ENCODE data around the gene SENP1. TPM values are rescaled to one million over a fixed set of nuclear protein-coding genes. Genes with fewer than 3 reads are reported as not detected.

Gene SENP1
- total RNA-seq, 1 donor from 2014 or later = 48.6 TPM

DNA sequence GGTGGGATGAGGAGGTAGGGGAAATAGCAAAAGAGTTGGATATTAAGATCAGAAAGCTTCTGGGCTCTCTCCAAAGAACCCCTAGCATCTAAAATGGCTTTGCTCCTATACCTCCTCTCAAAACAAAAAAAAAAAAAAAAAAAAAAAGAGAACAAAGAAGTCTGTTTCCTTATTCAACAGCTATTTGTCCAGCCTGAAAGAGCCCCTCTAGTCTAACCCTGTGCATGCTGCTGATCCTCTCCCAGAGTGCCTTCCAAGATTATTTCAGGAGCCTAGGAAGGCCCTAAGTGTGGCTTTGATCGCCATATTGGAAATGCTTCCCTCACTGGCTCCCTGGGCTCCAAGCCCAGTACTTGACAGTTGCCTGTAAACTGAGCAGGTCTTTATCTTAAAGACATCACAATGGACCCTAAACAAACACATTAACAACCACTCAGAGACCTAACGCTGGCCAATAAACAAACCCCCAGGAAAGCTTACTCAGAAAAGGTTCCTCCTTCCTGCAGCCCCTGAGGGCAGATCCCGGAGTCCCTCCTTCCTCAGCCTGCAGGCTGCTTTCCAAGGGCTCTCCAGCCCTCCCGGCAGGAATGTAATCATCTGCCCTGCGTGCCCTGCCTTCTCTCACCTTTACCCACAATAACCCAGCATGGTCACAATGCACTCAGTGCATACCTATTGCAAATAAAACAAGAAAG is 84.2 kb downstream of the SENP1 start:
- intact Hi-C loops (cut with micrococcal nuclease) = no loop called here

DNA sequence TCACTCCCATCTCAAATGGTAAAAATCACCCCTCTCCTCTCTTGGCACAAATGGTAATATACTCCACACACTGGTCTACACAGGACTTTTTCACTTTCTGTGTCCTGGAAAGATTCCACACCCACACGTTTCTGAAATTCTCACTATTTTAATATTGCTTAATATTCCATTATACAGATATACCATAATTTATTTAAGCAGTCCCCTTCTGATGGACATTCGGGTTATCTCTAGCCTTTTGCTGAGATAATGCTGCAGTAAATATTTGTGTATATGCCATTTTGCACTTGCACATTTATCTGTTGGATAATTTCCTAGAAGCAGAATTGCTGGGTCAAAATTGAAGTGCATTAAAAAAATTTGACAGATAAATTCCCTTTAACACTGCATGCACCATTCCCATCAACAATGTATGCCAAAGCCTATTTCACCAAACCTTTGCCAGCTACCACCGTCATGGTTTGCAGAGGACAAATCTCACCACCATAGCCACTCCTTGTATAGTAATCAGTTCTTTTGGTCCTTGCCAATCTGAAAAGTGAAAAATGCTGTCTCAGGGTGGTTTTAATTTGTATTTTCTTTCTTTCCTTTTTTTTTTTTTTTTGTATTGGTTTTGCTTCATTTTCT is 86.1 kb downstream of the SENP1 start:
- intact Hi-C loops (cut with micrococcal nuclease) = no loop called here

DNA sequence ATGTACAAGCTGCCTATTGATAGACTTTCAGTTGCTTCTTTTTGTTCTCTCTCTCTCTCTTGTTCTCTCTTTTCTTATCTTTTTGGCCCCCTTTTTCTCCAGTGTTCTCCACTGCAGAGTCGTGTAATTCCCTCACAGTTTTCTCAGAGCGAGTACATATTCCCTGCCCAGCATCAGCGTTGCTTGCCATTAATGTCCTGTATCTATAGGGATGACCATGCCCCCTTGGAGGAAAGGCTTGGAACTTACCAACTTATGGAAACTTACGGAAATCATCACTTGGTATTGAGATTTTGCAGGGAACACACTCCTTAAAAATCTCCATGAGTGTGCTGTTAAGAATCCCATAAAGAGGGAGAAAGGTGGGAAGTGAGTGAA is 87.3 kb downstream of the SENP1 start:
- intact Hi-C loops (cut with micrococcal nuclease) = no loop called here

- intact Hi-C loops (cut with micrococcal nuclease) = no loop called here
Observed at GRCh38 chr12:48017921-48018617, 87.8 kb downstream of the SENP1 start.

DNA sequence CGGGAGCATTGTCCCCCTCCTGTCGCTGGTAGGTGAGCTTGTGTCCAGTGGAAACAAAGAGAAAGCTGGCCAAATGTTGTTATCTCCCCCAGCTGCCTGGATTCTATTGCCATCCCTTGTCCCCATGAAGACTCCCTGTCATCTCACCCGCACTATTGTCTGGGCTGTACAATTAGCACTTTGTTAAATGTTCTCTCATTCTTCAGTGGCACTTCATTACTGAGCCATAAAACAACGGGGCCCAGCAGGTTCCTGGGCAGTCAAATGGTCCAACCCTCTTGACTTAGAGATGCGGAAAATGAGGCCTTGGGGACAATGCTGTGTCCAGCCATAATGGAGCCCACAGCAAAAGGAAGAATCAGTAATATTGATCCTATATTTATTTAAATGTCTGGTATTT is 88.4 kb downstream of the SENP1 start:
- intact Hi-C loops (cut with micrococcal nuclease) = no loop called here

GRCh38 chr12:48016373-48017020 is 89.4 kb downstream of the SENP1 start:
- intact Hi-C loops (cut with micrococcal nuclease) = no loop called here

DNA sequence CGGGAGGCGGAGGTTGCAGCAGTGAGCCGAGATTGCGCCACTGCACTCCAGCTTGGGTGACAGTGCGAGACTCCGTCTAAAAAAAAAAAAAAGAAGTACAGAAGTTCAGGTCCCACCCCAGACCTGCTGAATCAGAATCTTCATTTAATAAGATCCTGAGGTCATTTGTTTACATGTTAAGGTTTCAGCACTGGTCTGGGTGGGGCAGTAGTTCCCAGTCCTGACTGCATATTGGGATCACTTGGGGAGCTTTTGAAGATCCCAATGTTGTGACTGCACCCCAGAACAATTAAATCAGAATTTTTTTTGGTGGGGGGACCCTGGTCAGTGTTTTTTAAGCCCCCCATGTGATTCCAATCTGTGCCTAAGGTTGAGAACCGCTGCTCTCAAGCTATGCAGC is 89.9 kb downstream of the SENP1 start:
- intact Hi-C loops (cut with micrococcal nuclease) = no loop called here

GRCh38 chr12:48015129-48015528 is 90.8 kb downstream of the SENP1 start:
- intact Hi-C loops (cut with micrococcal nuclease) = no loop called here

DNA sequence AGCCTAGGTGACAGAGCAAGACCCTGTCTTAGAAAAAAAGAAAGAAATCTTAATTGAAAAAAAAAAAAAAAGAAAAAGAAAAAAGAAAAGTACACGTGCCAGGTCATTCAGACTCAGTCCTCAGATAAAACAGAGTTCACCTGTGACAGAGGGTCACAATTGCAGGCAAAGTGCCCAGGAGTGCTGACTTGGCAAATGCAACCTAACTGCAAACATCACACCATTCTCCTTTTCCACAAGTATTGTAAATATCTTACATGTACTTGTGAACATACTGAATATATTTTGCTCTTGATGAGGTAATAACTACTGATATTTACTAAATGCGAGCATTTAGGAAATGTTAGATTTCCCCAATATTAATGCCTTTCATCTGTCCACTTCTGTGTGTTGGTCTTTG is 92.6 kb downstream of the SENP1 start:
- intact Hi-C loops (cut with micrococcal nuclease) = no loop called here

GRCh38 chr12:48012070-48012469 is 93.8 kb downstream of the SENP1 start:
- intact Hi-C loops (cut with micrococcal nuclease) = no loop called here

- intact Hi-C loops (cut with micrococcal nuclease) = no loop called here
Observed at GRCh38 chr12:48010366-48010970, 95.4 kb downstream of the SENP1 start.

GRCh38 chr12:48009471-48009870 is 96.4 kb downstream of the SENP1 start:
- intact Hi-C loops (cut with micrococcal nuclease) = no loop called here

DNA sequence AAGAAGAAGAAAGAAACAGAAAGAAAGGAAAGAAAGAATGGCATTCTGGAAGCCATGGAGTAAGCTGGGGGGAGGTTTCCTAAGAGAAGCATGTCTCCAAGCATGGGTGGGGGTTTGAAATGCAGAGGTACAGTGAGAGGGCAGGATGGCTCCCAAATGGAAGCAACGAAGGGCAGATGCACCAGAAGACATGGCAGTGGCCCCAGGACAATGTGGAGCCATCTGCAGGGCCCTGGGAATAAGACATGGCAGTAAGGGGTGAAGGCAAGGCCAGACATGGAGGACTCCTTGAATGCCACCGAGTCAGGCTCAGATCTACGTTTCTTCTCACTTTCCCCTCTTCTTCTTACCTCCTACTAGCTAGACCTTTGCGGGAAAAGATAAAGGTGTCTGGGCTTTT is 96.9 kb downstream of the SENP1 start:
- intact Hi-C loops (cut with micrococcal nuclease) = no loop called here

DNA sequence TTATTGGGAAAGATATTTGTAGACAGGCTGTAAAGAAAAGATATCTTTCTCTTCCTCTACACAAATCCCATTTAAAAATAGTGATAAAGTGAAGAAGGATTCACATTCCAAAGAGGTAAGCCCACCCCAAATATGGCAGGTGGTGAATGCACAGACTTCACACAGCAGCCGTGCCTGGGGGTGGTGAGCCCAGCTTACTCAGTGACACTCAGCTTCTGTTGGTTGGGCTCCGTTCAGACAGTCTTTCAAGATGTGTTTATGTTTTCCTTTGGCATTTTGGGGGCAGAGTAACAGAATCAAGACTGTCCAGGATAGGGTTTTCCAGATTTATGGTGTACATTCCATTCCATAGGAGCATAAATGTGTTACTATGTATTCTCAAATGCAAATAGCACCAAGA is 97.5 kb downstream of the SENP1 start:
- intact Hi-C loops (cut with micrococcal nuclease) = no loop called here

DNA sequence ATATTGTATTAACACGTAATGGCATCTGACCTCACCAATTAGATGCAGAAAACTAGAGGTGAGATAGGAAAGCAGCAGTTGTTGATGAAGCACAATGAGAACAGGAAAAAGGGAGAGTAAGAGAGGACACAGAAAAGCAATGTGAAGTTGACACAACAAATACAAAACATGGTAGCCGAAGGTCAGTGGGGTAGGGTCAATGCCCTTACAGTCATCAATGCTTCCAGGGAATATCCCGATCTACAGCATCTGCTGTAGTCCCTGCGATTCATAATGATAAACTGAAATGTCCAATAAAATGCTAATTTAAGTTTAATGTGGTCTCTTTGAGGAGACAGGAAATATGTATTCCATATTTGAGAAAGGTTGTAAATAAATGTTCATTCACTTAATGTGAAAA is 98.7 kb downstream of the SENP1 start:
- intact Hi-C loops (cut with micrococcal nuclease) = no loop called here

DNA sequence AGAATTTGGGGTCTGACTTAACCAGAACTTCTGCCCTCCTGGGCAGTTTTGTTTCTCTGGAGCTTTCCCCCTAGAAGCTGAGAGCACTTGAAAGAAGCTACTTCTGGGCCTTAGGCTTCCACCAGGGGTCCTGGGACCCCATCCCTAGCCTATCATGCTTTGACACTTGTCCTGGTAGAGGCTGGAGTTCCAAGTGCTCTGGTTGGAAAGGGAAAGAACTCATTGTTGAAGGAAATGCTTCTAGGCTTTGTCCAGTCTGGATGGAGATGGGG is 100.2 kb downstream of the SENP1 start:
- intact Hi-C loops (cut with micrococcal nuclease) = no loop called here

DNA sequence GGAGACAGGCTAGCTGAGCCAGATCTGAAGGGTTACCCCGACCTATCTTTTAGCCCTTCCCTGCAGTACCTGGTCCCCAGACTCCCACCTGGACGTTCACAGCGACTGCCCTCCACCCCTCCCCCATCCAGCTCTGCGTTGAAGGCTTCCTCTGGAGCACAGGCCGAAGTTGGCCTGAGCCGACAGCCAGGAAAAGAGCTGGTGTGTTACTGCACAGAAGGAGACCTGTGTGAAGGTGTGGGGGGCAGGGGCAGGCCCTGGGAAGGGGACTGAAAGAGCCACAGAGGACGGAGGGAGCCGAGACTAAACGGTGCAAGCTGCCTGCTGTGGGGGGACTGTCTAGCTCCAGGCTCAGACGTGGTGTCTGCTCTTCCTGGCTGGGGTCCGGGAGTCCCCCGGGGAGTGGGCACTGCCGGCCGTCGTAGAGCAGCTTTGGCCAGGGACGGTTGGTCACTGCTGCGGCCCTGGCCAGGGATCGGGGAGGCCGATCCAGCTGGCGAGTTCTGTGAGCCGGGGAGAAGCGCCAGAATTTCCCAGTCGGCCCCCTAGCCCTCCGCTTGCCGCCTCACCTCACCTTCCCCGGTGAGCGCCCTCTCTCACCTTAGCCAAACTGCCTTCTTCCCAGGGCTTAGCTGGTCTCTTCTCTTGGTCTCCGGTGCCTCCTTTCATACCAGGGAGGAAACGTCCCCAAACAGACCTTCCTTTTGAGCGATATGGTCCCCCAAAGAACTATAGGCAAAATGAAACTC is 100.7 kb downstream of the SENP1 start:
- intact Hi-C loops (cut with micrococcal nuclease) = no loop called here

DNA sequence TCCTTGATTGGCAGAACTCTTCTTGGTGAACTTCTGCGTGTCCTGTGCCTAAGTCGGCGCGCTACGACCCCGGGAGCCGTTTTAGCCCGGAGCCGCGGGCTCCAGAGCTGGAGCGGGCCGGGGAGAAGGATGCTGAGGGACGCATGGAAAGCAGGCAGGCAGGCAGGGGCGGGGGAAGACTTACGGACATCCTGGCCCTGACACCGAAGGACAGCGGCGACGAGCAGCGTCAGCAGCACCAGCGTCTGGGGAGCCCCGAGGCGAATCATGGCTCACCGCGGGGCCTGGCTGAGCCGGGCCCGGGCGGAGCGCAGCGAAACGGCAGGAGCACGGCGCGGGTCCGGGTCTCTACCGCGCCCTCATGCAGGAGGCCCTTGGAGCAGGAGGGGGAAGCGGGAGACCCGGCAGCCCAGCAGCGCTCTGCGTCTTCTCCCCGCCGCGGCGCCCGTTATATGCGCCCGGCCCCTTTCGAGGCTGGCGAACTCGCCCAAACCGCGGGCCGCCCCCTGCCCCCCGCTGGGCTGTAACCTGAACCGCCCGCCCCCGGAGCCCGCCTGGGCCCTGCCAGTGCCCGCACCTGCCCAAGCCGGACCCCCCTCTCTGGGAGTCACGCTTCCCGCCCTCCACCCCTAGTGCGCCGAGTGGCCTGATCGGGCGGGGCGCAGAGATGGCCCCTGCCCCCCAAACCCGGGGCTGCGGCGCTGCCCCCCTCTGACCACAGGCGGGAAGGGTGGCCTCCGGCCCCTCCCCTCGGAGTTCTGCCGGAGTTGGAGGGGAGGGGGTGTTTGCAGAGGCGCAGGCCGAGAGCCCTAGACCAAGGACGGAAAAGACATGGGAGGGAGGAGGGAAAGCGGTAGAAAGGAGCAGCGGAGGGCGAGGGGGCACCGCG is 101.6 kb downstream of the SENP1 start, which contains the start of gene COL2A1:
TSS of gene COL2A1 (minus strand) at position 424 of the 889 bp plus-strand sequence. CDS start at position 269, 155 bp downstream.
- intact Hi-C loops (cut with micrococcal nuclease) = loop anchor here (5.0 kb wide), 4 partner anchors 103 to 973 kb away; partner anchors contain the start of genes SENP1 and WNT1

DNA sequence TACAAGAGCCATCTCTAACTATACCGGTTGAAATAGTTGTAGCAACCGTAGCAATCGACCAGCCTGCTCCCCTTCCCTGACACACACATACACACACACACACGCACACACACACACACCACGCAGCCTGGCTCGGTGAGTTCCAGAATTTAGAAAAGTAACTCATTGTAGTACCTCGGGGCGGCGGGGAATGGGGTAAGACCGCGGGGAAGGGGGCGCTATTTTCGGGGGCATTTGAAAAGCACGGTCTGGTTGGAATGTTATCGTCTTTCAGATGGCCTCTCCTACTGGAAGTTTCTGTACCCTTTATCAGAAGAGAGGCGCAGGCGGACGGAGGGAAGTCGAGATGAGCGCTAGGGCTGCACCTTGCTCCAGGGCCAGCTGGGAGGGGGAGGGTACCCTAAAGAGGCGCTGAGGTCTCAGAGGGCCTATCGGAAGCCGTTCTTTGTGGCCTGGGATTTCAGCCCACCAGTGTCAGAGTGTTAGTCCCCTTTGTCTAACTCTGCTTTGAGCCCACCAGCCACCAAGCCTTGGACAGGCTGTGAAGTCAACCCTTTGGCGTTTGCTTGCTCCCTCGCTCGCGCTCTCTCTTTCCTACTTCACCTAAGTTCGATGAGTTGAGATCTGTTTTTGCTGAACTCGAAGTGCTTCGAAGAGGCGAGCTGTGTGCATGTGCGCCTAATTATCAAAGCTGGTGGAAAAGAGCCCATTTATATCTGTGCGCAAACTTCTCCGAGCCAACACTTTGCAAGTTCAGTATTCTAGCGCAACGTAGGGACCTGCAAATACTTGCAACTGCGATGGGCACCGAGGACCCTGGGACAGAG is 102.4 kb downstream of the SENP1 start:
- intact Hi-C loops (cut with micrococcal nuclease) = loop anchor here (5.0 kb wide), 4 partner anchors 104 to 974 kb away; partner anchors contain the start of genes SENP1 and WNT1
